Fibroblast of pulmonary artery (primary cell): ENCODE measurements around the gene COQ8B.
A peak's percentile ranks its signal among the peaks of the same experiment; 100 is the strongest.

Source experiments
- DNase-seq: peaks from one replicate; pipeline ENCODE4 v3.0.0-alpha.2; 2010; ENCODE audit warnings: low read depth
- H3K4me3 ChIP-seq: replicated peaks from 2 replicates; pipeline ENCODE4 v1.5.1; 2011; ENCODE audit warnings: low read depth, mild to moderate bottlenecking, control low read depth, low read length, moderate library complexity
- TF ChIP-seq, protein P1 (sequence below): IDR thresholded peaks from 2 replicates; pipeline ENCODE4 v1.5.1; 2011; ENCODE audit warnings: mild to moderate bottlenecking, control low read depth, low read length, inconsistent platforms; ENCODE audit errors: missing control alignments

The COQ8B gene

DNA sequence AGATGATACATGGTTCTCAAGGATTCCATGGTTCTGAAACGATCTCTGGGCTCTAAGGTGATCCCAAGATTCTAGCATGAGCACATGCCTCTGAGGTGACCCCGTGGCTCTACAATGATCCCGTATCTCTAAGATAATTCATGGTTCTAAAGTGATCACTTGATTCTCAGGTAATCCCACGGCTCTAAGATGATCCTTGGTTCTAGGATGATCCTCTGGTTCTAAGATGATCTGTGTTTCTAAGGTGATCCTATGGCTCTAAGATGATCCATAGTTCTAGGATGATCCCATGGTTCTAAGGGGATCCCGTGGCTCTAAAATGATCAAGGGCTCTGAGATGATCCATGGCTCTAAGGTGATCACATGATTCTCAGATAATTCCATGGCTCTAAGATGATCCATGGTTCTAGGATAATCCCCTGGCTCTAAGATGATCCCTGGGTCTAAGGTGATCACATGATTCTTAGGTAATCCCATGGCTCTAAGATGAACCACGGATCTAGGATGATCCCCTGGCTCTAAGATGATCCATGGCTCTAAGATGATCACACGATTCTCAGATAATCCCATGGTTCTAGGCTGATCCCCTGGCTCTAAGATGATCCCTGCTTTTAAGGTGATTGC, 47.6 kb downstream of the COQ8B start:
- H3K4me3 ChIP-seq, result no peak overlapping the region
- no peak for DNase-seq
- TF ChIP-seq, protein P1, sequence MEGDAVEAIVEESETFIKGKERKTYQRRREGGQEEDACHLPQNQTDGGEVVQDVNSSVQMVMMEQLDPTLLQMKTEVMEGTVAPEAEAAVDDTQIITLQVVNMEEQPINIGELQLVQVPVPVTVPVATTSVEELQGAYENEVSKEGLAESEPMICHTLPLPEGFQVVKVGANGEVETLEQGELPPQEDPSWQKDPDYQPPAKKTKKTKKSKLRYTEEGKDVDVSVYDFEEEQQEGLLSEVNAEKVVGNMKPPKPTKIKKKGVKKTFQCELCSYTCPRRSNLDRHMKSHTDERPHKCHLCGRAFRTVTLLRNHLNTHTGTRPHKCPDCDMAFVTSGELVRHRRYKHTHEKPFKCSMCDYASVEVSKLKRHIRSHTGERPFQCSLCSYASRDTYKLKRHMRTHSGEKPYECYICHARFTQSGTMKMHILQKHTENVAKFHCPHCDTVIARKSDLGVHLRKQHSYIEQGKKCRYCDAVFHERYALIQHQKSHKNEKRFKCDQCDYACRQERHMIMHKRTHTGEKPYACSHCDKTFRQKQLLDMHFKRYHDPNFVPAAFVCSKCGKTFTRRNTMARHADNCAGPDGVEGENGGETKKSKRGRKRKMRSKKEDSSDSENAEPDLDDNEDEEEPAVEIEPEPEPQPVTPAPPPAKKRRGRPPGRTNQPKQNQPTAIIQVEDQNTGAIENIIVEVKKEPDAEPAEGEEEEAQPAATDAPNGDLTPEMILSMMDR, result no peak

DNA sequence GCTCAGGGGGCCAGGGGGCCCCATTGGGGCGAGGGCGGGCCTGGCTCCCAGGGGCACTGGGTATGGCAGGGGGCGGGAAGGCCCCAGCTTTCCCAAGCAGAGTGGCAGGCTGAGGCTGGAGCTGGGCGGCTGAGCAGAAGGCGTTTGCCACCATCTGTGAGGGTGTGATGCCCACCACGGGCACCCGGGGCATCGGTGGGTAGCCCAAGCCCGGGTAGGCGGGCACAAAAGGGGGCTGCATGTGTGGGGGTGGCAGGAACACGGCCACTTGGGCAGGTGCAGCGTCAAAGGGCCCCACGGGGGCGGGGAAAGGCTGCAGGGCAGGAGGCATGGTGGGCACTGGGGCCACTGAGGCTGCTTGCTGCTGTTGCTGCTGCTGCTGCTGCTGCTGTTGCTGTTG, 49.1 kb downstream of the COQ8B start:
- TF ChIP-seq, protein P1, result no peak
- no peak overlapping the region for H3K4me3 ChIP-seq
- DNase-seq, result no peak

DNA sequence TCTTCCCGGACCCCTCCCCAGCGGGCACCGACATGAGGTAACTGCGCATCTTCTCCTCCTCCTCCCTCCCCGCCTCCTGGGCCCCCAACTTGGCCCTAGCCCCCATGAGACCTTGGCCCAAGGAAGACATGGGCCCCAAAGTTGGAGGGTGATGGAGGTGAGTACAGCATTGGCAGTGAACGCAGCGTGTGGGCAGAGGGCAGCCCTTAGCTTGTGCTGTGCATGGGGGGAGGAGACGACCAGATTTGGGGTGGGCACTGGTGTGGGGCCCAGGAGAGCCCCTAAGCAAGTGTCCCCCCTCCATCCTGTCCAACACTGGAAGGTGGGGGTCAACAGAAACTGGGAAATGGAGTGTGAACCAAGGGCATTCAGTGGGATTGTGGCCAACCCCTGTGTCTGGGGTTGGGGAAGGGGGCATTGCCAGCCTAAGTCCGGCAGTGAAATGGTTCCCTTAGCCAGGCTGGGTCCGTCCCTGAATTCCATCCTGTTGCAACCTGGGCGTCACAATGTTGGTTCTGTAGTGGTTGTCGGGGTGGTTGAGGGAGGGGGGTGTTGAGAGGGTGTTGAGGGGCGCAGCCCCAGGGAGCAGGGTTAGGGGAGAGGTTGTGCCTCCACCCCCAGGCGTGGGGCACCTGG, 49.8 kb downstream of the COQ8B start:
- no peak for DNase-seq
- TF ChIP-seq, protein P1, result no peak

DNA sequence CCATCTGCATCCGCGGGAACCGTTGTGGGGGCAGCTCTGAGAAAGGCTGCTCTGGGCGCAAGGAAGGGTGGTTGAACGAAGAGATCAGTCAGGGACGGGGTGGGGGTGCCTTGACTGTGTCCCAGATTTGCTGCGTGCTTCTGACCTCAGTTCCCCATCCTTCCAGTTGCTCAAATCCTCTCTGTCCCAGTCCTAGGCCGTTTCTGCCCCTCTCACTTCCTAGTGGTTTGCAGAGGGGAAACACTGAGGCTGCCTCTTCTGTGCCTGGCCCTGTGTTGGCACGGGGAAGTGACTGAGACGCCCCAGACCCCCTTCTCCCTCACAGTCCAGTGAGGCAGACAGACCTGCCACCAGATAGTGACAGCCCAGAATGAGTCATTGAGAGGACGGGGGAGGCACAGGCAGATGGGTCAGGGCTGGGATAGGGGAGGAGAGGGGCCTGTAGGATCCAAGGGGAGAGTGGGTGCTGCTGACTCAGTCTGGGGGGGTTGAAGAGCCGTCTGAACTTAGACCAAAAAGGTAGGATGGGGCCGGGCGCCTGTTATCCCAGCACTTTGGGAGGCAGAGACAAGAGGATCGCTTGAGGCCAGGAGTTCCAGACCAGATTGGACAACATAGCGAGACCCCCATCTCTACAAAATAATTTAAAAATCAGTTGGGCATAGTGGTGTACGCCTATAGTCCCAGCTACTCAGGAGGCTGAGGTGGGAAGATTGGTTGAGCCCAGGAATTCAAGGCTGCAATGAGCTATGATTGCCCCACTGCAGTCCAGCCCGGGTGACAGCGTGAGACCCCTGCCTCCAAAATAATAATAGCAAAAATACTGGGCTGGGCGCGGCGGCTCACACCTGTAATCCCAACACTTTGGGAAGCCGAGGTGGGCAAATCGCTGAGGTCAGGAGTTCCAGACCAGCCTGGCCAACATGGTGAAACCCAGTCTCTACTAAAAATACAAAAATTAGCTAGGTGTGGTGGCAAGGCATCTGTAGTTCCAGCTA, 52.7 kb downstream of the COQ8B start:
- peak overlapping the region; percentile 57 for H3K4me3 ChIP-seq
- DNase-seq, result no peak
- TF ChIP-seq, protein P1, result no peak

More for the DNA sequence above, 49.8 kb downstream of the COQ8B start:
- H3K4me3 ChIP-seq, result no peak overlapping the region

DNA sequence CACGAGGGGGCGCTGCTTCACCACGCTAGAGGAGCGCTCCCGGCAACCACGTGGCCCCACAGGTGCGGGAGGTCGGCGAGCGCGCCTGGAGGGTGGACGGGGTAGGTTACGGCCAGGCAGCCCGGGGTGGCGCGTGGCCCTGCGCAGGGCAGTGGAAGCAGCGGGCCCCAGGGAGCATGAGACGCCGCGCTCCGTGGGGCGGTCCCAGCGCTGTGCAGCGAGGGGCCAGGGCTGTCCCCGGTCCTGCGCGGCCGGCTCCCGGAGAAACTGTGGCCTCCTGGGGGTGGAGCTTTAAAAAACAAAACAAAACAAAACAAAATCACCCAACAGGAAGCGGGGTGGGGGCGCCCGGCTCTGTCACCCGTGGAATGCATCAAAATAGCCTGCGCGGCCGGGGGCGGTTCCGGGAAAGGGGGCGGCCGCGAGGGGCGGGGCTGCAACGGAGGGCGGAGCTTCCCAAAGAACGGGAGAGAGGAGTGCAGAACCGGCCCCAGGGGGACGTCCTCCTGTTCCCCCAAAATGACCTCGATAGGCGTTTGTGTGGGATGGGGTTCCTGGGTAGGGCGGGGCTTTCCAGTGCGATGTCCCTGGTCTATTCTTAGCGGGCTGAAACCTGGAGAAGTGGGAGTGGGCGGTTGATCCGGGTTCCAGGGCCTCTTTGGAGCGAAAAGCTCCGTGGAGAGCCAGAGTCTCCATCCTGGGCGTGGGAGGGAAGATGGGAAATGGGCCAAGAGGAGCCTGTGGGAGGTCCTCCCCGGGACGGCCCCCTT, 53.6 kb downstream of the COQ8B start:
- TF ChIP-seq, protein P1, result peak; percentile 68
- peak overlapping the region; percentile 57 for H3K4me3 ChIP-seq
- DNase-seq, result peak; percentile 91

DNA sequence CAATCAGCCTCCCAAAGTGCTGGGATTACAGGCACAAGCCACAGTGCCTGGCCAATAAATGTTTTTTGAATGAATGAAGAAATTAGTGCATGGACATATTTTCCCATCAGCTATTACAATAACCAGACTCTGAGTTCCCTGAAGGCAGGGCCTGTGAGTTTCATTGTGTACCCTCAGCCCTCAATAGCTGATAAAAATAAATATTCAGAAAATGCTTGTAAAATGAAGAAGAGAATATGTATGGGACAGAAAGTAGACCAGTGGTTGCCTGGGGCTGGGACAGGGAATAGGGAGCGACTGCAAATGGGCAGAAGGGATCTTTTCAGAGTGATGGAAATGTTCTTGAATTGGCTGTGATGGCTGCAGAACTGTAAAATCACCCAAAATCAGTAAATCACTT, 55.1 kb downstream of the COQ8B start:
- no peak for DNase-seq
- no peak overlapping the region for H3K4me3 ChIP-seq
- TF ChIP-seq, protein P1, result no peak
